Measurements from ENCODE around the gene ADCY7. TPM values are rescaled to one million over a fixed set of nuclear protein-coding genes. Genes with fewer than 3 reads are reported as not detected.

The ADCY7 gene
- total and polyA plus RNA-seq, 2 of the 4 experiments (the other 2 are of a cell fraction), result 15.2 to 17.1 TPM

GRCh38 chr16:50229149-50229726 is 37.1 kb upstream of the ADCY7 start:
- Histone ChIP-seq H2BK120ac (ENCODE audit: low read depth, low read length) (no peak overlapping the region), H3K4me1 (ENCODE audit: control insufficient read depth, insufficient read depth, low read length) (peaks cover 9% of the 10 kb centered on the region), H3K27me3 (ENCODE audit: control insufficient read depth, insufficient read depth, low read length) (no peaks in the 10 kb centered on the region), H2AK5ac (ENCODE audit: low read depth, low read length) (no peak overlapping the region), H4K8ac (ENCODE audit: low read depth in 2 of 2, low read length in 2 of 2) (no peak overlapping the region), H3K36me3 (ENCODE audit: control insufficient read depth, insufficient read depth, low read length) (peaks cover 14% of the 10 kb centered on the region), H2BK20ac (ENCODE audit: low read depth, low read length) (no peak overlapping the region), H4K91ac (ENCODE audit: insufficient read depth, low read depth, low read length) (no peak overlapping the region), H2BK15ac (ENCODE audit: low read depth, low read length) (no peak overlapping the region), H3K4ac (ENCODE audit: low read depth, low read length) (no peak overlapping the region), H3K27ac (ENCODE audit: insufficient read depth, low read length) (no peak overlapping the region), H3K9me3 (ENCODE audit: control insufficient read depth, insufficient read depth, low read length) (no peaks in the 10 kb centered on the region), H3K56ac (ENCODE audit: extremely low read depth, insufficient read depth, low read length) (no peak overlapping the region), H3K4me3 (ENCODE audit: insufficient read depth, low read depth, low read length) (no peak overlapping the region), H3K14ac (replicated peaks; ENCODE audit: low read depth, low read length) (no peak overlapping the region), H2AFZ (replicated peaks; ENCODE audit: low read length, poor library complexity) (no peak overlapping the region), H3K79me1 (ENCODE audit: low read depth in 1 of 2, low read length in 2 of 2) (no peaks in the 10 kb centered on the region; a peak in 2 of 4 replicates), H4K5ac (ENCODE audit: low read depth, low read length) (no peak overlapping the region), H4K20me1 (ENCODE audit: insufficient read depth, low read length) (no peaks in the 10 kb centered on the region), H2AK9ac (replicated peaks; ENCODE audit: low read depth, low read length, poor library complexity) (no peak overlapping the region), H3K18ac (ENCODE audit: low read depth, low read length) (no peak overlapping the region), H3K9me1 (ENCODE audit: insufficient read depth, low read length) (peaks cover 10% of the 10 kb centered on the region), H3K4me2 (ENCODE audit: low read depth, low read length) (no peak overlapping the region), H2BK5ac (ENCODE audit: low read depth, low read length, poor library complexity, severe bottlenecking) (no peak overlapping the region), H3K23ac (ENCODE audit: low read depth, low read length) (no peak overlapping the region), H3K9ac (ENCODE audit: low read depth, low read length) (no peak overlapping the region)
- ChIA-PET CTCF (interaction anchor here (0.6 to 1.4 kb wide), 3 partner anchors 19 to 1934 kb away, joined by 3 read pairs; no protein-coding TSS in a partner anchor), POLR2A (ENCODE audit: unreplicated experiment) (no interaction called here)
- ATAC-seq (ENCODE audit: low read depth) (no peak), DNase-seq (no peak)
- no CpG with 5 or more reads among the region's 10 CpGs for WGBS, 2 experiments (ENCODE audit: extremely low coverage in 2 of 2, insufficient read length in 1 of 2)
- intact Hi-C loops (cut with micrococcal nuclease), result loop anchor here (10.0 kb wide), 1 partner anchor 516 kb away; the partner anchor contains the start of gene CYLD
- no TSS peak for BruUV-seq (replicated peaks)
- no peak for TF ChIP-seq RAD21 (IDR thresholded peaks at IDR 0.05; ENCODE audit: low read length)
- no peak for TF ChIP-seq MXI1 (IDR thresholded peaks at IDR 0.05; ENCODE audit: borderline replicate concordance, low read depth, low read length)
- TF ChIP-seq SMC3 (IDR thresholded peaks at IDR 0.05; ENCODE audit: low read depth, low read length), result no peak
- TF ChIP-seq MAFK (IDR thresholded peaks at IDR 0.05; ENCODE audit: low read depth, low read length), result no peak
- no peak for TF ChIP-seq ELK1 (IDR thresholded peaks at IDR 0.05; ENCODE audit: borderline replicate concordance, low read depth, low read length)
- TF ChIP-seq POLR2A (IDR thresholded peaks at IDR 0.05; ENCODE audit: low read depth, low read length), result no peak
- no peak for TF ChIP-seq RCOR1 (IDR thresholded peaks at IDR 0.05; ENCODE audit: insufficient replicate concordance, low read length)
- TF ChIP-seq MAZ (IDR thresholded peaks at IDR 0.05; ENCODE audit: borderline replicate concordance, low read depth, low read length), result no peak
- no peak for TF ChIP-seq NFE2L2 (IDR thresholded peaks at IDR 0.05; ENCODE audit: low read depth, low read length)
- no peak for TF ChIP-seq BHLHE40 (IDR thresholded peaks at IDR 0.05; ENCODE audit: low read depth, low read length)
- no peak for TF ChIP-seq CTCF (conservative IDR thresholded peaks at IDR 0.05; ENCODE audit: low read depth, low read length)
- TF ChIP-seq CEBPB (IDR thresholded peaks at IDR 0.05; ENCODE audit: low read depth, low read length), result no peak
- TF ChIP-seq FOS (IDR thresholded peaks at IDR 0.05; ENCODE audit: low read depth, low read length), result no peak
- no peak for TF ChIP-seq CHD1 (IDR thresholded peaks at IDR 0.05; ENCODE audit: low read depth, low read length)
- in situ Hi-C loops (cut with MboI; ENCODE audit: low sequenced_read_pairs), result loop anchor here (5.0 kb wide), 1 partner anchor 123 kb away; no protein-coding TSS in a partner anchor
- dilution Hi-C loops (cut with HindIII; ENCODE audit: low sequenced_read_pairs, unreplicated experiment), result no loop called here

Data from IMR-90 (cell line).